Esophagus muscularis mucosa (tissue), 2 donors: ENCODE measurements around the gene SMIM14.

Source experiments
- POLR2A ChIP-seq: fragments of 450-650 bp; IDR thresholded peaks from one replicate; pipeline ENCODE4 v1.6.1; 2017; ENCODE audit warnings: antibody characterized with exemption, moderate library complexity, mild to moderate bottlenecking, low read depth
- POLR2AphosphoS5 ChIP-seq, 2 donors: sonication (generic); formaldehyde crosslinking; IDR thresholded peaks; one replicate each; pipeline ENCODE4 v1.6.1; 2017; ENCODE audit warnings: antibody characterized with exemption in 2 of 2

GRCh38 chr4:39626913-39627312 lies 11.8 kb downstream of the SMIM14 start:
- TF ChIP-seq POLR2A (no peak), POLR2AphosphoS5 (IDR thresholded peaks at IDR 0.05) (no peak)
